Thyroid gland (tissue), 4 donors: Measurements from ENCODE around the gene MN1.

Experiments
- CTCF ChIP-seq, 6 experiments: fragments of 200-600 bp in 3 of 6; fragments of 450-650 bp in 3 of 6; sonication (generic) in 3 of 6; IDR thresholded peaks; one replicate each; pipeline ENCODE4 v1.5.1; 2016 to 2019; ENCODE audit warnings: antibody characterized with exemption in 6 of 6, mild to moderate bottlenecking in 2 of 6, inconsistent platforms in 1 of 6, moderate library complexity in 1 of 6
- POLR2A ChIP-seq, 2 donors: fragments of 450-650 bp; IDR thresholded peaks; one replicate each; pipeline ENCODE4 v1.6.1; 2017; ENCODE audit warnings: antibody characterized with exemption in 2 of 2, mild to moderate bottlenecking in 2 of 2, moderate library complexity in 1 of 2

DNA sequence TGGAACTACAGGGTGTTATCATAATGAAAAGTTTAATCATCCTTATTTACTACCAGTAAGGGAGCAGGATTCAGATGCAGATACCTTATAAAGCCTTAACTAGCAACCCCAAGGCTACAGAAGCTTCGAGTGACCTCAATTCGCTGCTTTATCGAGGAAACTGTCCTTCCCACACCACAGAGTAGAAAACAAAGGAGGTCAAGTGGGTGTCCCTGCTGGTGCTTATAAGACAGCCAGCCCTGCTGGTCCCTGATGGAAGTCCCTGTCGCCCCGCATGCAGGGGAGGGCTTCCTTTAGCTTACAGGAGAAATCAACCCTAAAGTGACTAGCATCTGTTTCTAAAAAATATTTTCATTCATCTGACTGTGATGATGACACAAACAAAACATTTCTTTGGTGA lies 7.3 kb downstream of the MN1 start:
- TF ChIP-seq CTCF (IDR thresholded peaks at IDR 0.05) = no peak
- TF ChIP-seq POLR2A (IDR thresholded peaks at IDR 0.05) = no peak
